Heart left ventricle (tissue), 13 donors: ENCODE data around the gene RSPH10B.
"Not testable (repeated sequence)": the region's sequence is repeated elsewhere in the genome, so short reads cannot be mapped to it uniquely, and the experiment has no call there.

Source experiments
- POLR2A ChIP-seq, 2 donors: fragments of 450-650 bp; IDR thresholded peaks; one replicate each; pipeline ENCODE4 v1.6.1; 2017; ENCODE audit warnings: antibody characterized with exemption in 2 of 2, mild to moderate bottlenecking in 2 of 2, moderate library complexity in 2 of 2
- TF ChIP-seq, protein P1 (sequence below), 12 donors: fragments of 200-600 bp; sonication (generic) in 4 of 12; IDR thresholded peaks; one replicate each; pipeline versions ENCODE4 v1.5.0 to v1.8.0; 2018 to 2022; ENCODE audit warnings: antibody characterized with exemption in 12 of 12, mild to moderate bottlenecking in 5 of 12
- donor health status: ischemic (EF 13 %, LVEDD 7.1; RV severe dilation, severe dysfunction).
- donor health status: DM: no; HTN: yes; CAD: no.
- donor health status: DM: no; HTN: no; CAD: no.
- donor health status: ischemic (EF 25% LVEDD 6.9; RV normal size, moderate dysfunction).
- donor health status: ischemic (EF 25% LVEDD 5.7; RV mildly dilated, moderate dysfunction).
- donor health status: ischemic (EF 35%, LVEDD 5.7; RV mildly dilated, moderate dysfunction).
- donor health status: nonischemic (EF 11% LVEDD 7.7; RV severe dilation, severe dysfunction).
- donor health status: DM: yes; HTN: yes; CAD: no.
- donor health status: PGD.
- donor health status: ischemic (EF 29% LVEDD 5.4; RV normal size, mild dysfunction).
- donor health status: nonischemic (EF 23%, LVEDD 6.1; RV moderate dilation, normal function).

DNA sequence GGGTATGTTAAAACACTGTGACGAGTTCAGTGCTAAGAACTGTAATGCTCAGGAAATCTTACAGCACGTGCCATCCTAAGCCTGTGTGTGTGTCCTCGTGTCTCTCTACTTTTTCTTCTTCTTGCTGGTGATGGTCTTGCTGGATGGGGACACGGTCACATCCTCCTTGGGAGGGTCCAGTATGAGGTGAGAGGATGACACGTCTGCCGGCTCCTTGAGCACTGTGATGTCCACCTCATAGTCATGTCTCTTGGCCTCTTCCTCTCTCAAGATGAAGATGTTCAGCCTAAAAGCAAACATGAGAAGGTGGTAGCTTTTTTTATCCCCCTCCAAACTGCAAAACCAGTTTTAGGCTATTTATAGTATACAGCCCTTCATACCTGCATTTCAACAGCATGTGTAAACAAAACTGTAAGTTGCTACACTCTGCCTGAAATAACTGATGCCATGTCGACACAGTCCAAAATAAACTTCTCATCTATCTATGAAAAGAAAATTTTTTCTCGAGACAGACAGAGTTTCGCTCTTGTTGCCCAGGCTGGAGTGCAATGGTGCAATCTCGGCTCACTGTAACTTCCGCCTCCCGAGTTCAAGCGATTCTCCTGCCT is 44.1 kb downstream of the RSPH10B start:
- TF ChIP-seq, protein P1, sequence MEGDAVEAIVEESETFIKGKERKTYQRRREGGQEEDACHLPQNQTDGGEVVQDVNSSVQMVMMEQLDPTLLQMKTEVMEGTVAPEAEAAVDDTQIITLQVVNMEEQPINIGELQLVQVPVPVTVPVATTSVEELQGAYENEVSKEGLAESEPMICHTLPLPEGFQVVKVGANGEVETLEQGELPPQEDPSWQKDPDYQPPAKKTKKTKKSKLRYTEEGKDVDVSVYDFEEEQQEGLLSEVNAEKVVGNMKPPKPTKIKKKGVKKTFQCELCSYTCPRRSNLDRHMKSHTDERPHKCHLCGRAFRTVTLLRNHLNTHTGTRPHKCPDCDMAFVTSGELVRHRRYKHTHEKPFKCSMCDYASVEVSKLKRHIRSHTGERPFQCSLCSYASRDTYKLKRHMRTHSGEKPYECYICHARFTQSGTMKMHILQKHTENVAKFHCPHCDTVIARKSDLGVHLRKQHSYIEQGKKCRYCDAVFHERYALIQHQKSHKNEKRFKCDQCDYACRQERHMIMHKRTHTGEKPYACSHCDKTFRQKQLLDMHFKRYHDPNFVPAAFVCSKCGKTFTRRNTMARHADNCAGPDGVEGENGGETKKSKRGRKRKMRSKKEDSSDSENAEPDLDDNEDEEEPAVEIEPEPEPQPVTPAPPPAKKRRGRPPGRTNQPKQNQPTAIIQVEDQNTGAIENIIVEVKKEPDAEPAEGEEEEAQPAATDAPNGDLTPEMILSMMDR (IDR thresholded peaks at IDR 0.05): not testable (repeated sequence)
- not testable (repeated sequence) for TF ChIP-seq POLR2A (IDR thresholded peaks at IDR 0.05)
